Stomach (tissue), 4 donors: ENCODE results near the gene ZNF672.
A peak's percentile ranks its signal among the peaks of the same experiment; 100 is the strongest.

Source experiments
- EP300 ChIP-seq: sonication (generic); formaldehyde crosslinking; IDR thresholded peaks from one replicate; pipeline ENCODE4 v1.6.1; 2017; ENCODE audit warnings: antibody characterized with exemption
- POLR2AphosphoS5 ChIP-seq, 3 donors: sonication (generic); formaldehyde crosslinking; IDR thresholded peaks; one replicate each; pipeline ENCODE4 v1.6.1; 2016; ENCODE audit warnings: antibody characterized with exemption in 3 of 3
- TF ChIP-seq, protein P1 (sequence below), 7 experiments: fragments of 450-650 bp in 4 of 7; fragments of 200-600 bp in 3 of 7; sonication (generic) in 3 of 7; IDR thresholded peaks; one replicate each; pipeline ENCODE4 v1.5.1; 2016 to 2019; ENCODE audit warnings: antibody characterized with exemption in 7 of 7, control low read depth in 2 of 7, mild to moderate bottlenecking in 1 of 7

GRCh38 chr1:248841702-248842395, 3.8 kb downstream of the ZNF672 start:
- TF ChIP-seq, protein P1, sequence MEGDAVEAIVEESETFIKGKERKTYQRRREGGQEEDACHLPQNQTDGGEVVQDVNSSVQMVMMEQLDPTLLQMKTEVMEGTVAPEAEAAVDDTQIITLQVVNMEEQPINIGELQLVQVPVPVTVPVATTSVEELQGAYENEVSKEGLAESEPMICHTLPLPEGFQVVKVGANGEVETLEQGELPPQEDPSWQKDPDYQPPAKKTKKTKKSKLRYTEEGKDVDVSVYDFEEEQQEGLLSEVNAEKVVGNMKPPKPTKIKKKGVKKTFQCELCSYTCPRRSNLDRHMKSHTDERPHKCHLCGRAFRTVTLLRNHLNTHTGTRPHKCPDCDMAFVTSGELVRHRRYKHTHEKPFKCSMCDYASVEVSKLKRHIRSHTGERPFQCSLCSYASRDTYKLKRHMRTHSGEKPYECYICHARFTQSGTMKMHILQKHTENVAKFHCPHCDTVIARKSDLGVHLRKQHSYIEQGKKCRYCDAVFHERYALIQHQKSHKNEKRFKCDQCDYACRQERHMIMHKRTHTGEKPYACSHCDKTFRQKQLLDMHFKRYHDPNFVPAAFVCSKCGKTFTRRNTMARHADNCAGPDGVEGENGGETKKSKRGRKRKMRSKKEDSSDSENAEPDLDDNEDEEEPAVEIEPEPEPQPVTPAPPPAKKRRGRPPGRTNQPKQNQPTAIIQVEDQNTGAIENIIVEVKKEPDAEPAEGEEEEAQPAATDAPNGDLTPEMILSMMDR (IDR thresholded peaks at IDR 0.05), result peak in 3 of 7 experiments; percentile 20 to 31 (median 31)
- TF ChIP-seq EP300 (no peak), POLR2AphosphoS5 (IDR thresholded peaks at IDR 0.05) (no peak)
